A172 (cell line): Measurements from ENCODE around the gene C9orf57. TPM values are rescaled to one million over a fixed set of nuclear protein-coding genes. Genes with fewer than 3 reads are reported as not detected.
A peak's percentile ranks its signal among the peaks of the same experiment; 100 is the strongest.
"Not testable (repeated sequence)": the region's sequence is repeated elsewhere in the genome, so short reads cannot be mapped to it uniquely, and the experiment has no call there.

Experiments used
- DNase-seq: peaks from one replicate; pipeline ENCODE4 v3.0.0-alpha.2; 2015; ENCODE audit warnings: low spot score
- total RNA-seq: library from RNA; depleted of rRNA; stranded (reverse); fragments of >200 nt; shearing (Covaris generic); gene quantifications from 2 replicates; pipeline ENCODE4 v1.2.3, GENCODE V29; 2014; rRNA removed

The C9orf57 gene
- total RNA-seq, 1 experiment from 2014 or later: not detected

- DNase-seq: no peak
Measured at GRCh38 chr9:72023596-72023995, 36.8 kb downstream of the C9orf57 start.

DNA sequence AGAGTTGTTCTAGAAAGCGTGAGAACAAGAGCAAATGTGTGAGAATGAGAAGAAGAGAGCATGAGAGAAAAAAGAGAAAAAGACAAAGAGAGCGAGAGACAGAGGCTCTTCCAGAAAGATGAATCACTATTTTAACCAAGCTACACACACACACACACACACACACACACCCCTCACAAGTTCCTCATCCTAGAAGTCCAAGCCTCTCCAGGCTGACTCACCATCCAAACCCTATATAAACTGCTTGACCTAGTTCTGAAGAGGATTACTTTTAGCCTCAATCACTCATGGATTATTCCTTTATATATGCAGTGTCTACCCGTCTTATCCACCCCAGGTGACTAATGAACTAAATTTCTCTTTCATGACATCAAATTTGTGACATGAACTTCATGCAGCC, 37.6 kb downstream of the C9orf57 start:
- peak; percentile 30 for DNase-seq

- DNase-seq: no peak
Measured at GRCh38 chr9:72013292-72013760, 47.1 kb downstream of the C9orf57 start.

DNA sequence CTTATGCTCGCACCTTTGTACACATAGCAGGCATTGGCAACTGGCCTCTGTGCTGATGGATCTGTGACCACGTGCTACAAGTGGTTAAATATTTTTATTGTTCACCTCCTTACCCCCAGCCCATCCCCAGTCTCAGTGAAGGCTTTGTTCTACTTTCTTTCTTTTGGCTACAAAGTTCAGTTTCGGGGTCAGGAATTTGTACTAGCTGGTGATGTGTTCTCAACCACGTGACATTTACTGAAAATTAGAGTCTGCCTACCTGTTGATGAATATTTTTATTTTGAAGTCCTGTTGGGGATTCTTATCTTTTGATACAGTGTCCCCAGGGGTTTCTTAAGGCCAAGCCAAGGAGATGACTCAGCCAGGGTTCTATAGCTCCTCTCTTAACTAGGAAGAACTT, 47.8 kb downstream of the C9orf57 start:
- DNase-seq: peak; percentile 24

DNA sequence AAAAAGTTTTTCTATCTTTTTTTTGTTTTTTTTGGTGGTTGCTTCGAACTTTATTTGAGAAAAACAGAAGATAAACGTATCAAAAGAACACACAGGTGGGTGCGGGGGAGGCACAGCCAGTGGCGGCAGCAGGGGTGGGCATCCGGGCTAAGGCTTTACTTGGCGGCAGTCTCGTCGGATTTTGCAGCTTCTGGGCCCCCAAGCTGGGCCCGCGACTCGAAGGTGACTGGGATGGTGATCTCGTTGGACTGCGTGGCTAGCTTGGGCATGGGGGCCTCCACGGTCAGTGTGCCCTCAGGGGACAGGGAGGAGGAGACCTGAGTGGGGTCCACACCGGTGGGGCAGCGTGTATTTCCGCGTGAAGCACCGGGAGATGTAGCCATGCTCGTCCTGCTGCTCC, 52.7 kb downstream of the C9orf57 start:
- DNase-seq: not testable (repeated sequence)

GRCh38 chr9:72006501-72006900, 53.9 kb downstream of the C9orf57 start:
- no peak for DNase-seq

DNA sequence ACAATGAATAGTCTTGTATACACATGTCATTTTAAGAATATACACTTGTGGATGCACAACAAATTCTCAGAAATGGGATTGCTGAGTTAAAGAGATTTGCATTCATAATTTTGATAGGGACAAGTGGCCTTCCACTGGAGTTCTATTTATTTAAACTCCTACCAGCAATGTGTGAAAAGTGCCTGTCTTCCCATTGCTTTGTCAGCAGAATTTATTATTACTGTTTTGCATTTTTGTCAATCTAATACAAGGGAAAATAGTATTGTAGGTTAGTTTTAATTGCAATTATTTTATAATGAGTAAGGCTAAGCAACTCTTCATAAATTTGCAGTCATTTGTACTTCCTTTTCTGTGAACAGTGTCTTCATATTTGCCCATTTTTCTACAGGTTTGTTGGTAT, 55.0 kb downstream of the C9orf57 start:
- DNase-seq: no peak

Other genes starting within 250 kb of the C9orf57 start
- gene ABHD17B, start 149.4 kb downstream of the C9orf57 start, total RNA-seq: 34.5 and 41.7 TPM in 2 replicates
- 10.9 and 16.5 TPM in 2 replicates for gene C9orf85, start 149.0 kb downstream of the C9orf57 start, total RNA-seq
- gene GDA, start 88.8 kb upstream of the C9orf57 start, total RNA-seq: not detected in 2 replicates